Mammary epithelial cell (primary cell): ENCODE results near the gene PTK7.

ENCODE experiments used
- EZH2 ChIP-seq: IDR thresholded peaks from 2 replicates; pipeline ENCODE4 v1.6.1; 2012; ENCODE audit warnings: low read length, inconsistent platforms, borderline replicate concordance
- TF ChIP-seq, protein P1 (sequence below), 2 donors: IDR thresholded peaks in 1 of 2; conservative IDR thresholded peaks in 1 of 2; 2 replicates each; pipeline ENCODE4 v1.5.1; 2011 to 2012; ENCODE audit warnings: inconsistent platforms in 2 of 2, low read length in 2 of 2, mild to moderate bottlenecking in 2 of 2, control low read depth in 1 of 2, low read depth in 1 of 2; ENCODE audit not compliant: insufficient read depth in 1 of 2; ENCODE audit errors: extremely low read depth in 1 of 2

GRCh38 chr6:43183441-43183840, 107.3 kb downstream of the PTK7 start:
- TF ChIP-seq, protein P1, sequence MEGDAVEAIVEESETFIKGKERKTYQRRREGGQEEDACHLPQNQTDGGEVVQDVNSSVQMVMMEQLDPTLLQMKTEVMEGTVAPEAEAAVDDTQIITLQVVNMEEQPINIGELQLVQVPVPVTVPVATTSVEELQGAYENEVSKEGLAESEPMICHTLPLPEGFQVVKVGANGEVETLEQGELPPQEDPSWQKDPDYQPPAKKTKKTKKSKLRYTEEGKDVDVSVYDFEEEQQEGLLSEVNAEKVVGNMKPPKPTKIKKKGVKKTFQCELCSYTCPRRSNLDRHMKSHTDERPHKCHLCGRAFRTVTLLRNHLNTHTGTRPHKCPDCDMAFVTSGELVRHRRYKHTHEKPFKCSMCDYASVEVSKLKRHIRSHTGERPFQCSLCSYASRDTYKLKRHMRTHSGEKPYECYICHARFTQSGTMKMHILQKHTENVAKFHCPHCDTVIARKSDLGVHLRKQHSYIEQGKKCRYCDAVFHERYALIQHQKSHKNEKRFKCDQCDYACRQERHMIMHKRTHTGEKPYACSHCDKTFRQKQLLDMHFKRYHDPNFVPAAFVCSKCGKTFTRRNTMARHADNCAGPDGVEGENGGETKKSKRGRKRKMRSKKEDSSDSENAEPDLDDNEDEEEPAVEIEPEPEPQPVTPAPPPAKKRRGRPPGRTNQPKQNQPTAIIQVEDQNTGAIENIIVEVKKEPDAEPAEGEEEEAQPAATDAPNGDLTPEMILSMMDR (conservative IDR thresholded peaks at IDR 0.05 in 1 of 2, IDR thresholded peaks at IDR 0.05 in 1 of 2; ENCODE audit: extremely low read depth in 1 of 2, insufficient read depth in 1 of 2, low read depth in 1 of 2, low read length in 2 of 2), result no peak
- no peak for TF ChIP-seq EZH2
